Adrenal gland (tissue), 5 donors: ENCODE results near the gene OSBPL6.

Experiments
- POLR2A ChIP-seq, 2 donors: fragments of 450-650 bp; IDR thresholded peaks; one replicate each; pipeline ENCODE4 v1.6.1; 2017; ENCODE audit warnings: antibody characterized with exemption in 2 of 2, mild to moderate bottlenecking in 2 of 2, moderate library complexity in 1 of 2
- TF ChIP-seq, protein P1 (sequence below), 6 experiments: fragments of 450-650 bp in 4 of 6; fragments of 200-600 bp in 2 of 6; sonication (generic) in 1 of 6; IDR thresholded peaks; 1 replicate in 5 of 6; 2 replicates in 1 of 6; pipeline versions ENCODE4 v1.5.1 to v1.8.0; 2016 to 2021; ENCODE audit warnings: antibody characterized with exemption in 6 of 6, mild to moderate bottlenecking in 2 of 6, moderate library complexity in 1 of 6
- donor health status: DM: no; HTN: no; CAD: no.

DNA sequence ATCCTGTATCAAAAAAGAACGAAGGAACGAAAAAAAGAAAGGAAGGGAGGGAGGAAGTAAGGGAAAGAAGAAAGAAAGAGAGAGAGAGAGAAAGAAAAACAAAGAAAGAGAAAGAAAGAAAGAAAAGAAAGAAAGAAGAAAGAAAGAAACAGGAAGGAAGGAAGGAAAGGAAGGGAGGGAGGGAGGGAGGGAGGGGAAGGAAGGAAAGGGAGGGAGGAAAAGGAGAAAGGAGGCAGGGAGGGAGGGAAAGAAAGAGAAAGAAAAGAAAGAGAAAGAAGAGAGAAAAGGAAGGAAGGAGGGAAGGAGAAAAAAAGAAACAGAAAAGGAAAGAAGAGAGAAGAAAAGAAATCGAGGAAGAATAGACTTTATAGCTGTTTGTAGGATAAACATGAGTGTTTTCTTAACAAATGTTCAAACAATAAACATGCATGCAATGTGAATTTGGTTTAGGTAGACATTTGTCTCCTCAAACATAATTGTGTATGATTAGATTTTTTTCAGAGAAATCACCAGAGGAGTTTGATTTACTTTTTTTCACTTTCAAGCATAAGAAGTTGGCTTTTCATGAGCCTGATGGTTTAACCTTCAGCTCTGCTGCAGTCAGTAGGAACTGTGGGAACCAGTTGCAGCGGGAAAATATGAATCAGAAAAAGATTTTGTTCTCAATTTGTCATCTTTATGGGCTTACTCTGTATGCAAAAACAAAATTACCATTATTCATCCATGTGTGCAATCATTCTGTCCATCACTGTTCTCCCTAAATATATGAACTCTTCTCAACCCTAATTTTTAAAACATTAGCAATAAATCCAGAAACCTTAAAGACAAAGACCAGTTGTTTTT, 185.1 kb downstream of the OSBPL6 start:
- TF ChIP-seq, protein P1, sequence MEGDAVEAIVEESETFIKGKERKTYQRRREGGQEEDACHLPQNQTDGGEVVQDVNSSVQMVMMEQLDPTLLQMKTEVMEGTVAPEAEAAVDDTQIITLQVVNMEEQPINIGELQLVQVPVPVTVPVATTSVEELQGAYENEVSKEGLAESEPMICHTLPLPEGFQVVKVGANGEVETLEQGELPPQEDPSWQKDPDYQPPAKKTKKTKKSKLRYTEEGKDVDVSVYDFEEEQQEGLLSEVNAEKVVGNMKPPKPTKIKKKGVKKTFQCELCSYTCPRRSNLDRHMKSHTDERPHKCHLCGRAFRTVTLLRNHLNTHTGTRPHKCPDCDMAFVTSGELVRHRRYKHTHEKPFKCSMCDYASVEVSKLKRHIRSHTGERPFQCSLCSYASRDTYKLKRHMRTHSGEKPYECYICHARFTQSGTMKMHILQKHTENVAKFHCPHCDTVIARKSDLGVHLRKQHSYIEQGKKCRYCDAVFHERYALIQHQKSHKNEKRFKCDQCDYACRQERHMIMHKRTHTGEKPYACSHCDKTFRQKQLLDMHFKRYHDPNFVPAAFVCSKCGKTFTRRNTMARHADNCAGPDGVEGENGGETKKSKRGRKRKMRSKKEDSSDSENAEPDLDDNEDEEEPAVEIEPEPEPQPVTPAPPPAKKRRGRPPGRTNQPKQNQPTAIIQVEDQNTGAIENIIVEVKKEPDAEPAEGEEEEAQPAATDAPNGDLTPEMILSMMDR (IDR thresholded peaks at IDR 0.05) = no peak
- no peak for TF ChIP-seq POLR2A (IDR thresholded peaks at IDR 0.05)
